PFSK-1 (cell line): Measurements from ENCODE around the gene PAX2.

ENCODE experiments used
- FOXP2 ChIP-seq: optimal IDR thresholded peaks from 2 replicates; pipeline ENCODE3; 2011; ENCODE audit warnings: borderline replicate concordance, control low read depth, inconsistent platforms; ENCODE audit not compliant: insufficient read depth; ENCODE audit errors: extremely low read length, extremely low read depth
- POLR2AphosphoS5 ChIP-seq: IDR thresholded peaks from 2 replicates; pipeline ENCODE4 v1.6.1; 2012; ENCODE audit warnings: low read depth, mild to moderate bottlenecking, control low read depth, low read length, moderate library complexity
- REST ChIP-seq, 2 experiments: IDR thresholded peaks; 2 replicates each; pipeline versions ENCODE4 v1.6.1 to v1.8.0; 2011 to 2012; ENCODE audit warnings: low read depth in 2 of 2, low read length in 2 of 2, control low read depth in 1 of 2, inconsistent platforms in 1 of 2, mild to moderate bottlenecking in 1 of 2, moderate library complexity in 1 of 2; ENCODE audit not compliant: insufficient read depth in 1 of 2
- SIN3A ChIP-seq: IDR thresholded peaks from 2 replicates; pipeline ENCODE4 v1.6.1; 2012; ENCODE audit warnings: mild to moderate bottlenecking, low read length, moderate library complexity, borderline replicate concordance; ENCODE audit not compliant: insufficient read depth
- TAF1 ChIP-seq: IDR thresholded peaks from 2 replicates; pipeline ENCODE4 v1.6.1; 2012; ENCODE audit warnings: low read length, control low read depth, borderline replicate concordance; ENCODE audit not compliant: insufficient read depth

PAX2 gene

DNA sequence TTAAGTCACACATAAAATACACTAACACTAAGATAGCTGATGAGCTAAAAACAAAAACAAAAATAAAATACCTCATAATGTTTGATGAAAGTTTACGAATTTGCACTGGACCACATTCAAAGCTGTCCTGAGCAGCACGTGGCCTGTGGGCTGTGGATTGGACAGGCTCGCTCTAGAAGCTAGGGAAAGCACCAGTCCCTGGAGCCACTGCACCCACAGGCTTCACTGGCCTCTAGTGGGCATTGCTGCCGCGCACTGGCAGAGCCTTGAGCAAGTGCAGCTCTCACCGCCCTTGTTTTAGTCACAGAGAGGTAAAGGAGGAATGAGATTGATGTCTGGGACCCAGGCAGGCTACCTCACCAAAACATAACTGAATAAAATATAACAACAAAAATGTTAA, 67.6 kb downstream of the PAX2 start:
- TF ChIP-seq TAF1 (no peak), FOXP2 (no peak), REST (IDR thresholded peaks at IDR 0.05; ENCODE audit: insufficient read depth in 1 of 2, low read depth in 2 of 2, low read length in 2 of 2) (no peak), POLR2AphosphoS5 (no peak), SIN3A (no peak)

GRCh38 chr10:100814751-100815474, 69.5 kb downstream of the PAX2 start:
- TF ChIP-seq TAF1 = no peak
- no peak for TF ChIP-seq POLR2AphosphoS5
- TF ChIP-seq REST (IDR thresholded peaks at IDR 0.05; ENCODE audit: insufficient read depth in 1 of 2, low read depth in 2 of 2, low read length in 2 of 2) = peak in 1 of 2 experiments; percentile 62; a peak in 1 of 4 replicates

- TF ChIP-seq POLR2AphosphoS5 (no peak), FOXP2 (no peak), SIN3A (no peak), REST (IDR thresholded peaks at IDR 0.05; ENCODE audit: insufficient read depth in 1 of 2, low read depth in 2 of 2, low read length in 2 of 2) (no peak), TAF1 (no peak)
Observed at GRCh38 chr10:100816671-100817070, 71.3 kb downstream of the PAX2 start.

- TF ChIP-seq SIN3A (no peak), FOXP2 (no peak), REST (IDR thresholded peaks at IDR 0.05; ENCODE audit: insufficient read depth in 1 of 2, low read depth in 2 of 2, low read length in 2 of 2) (no peak), POLR2AphosphoS5 (no peak), TAF1 (no peak)
Observed at GRCh38 chr10:100817268-100817839, 72.0 kb downstream of the PAX2 start.
